HG02840 (cell line): ENCODE measurements around the gene HAUS2.
A peak's percentile ranks its signal among the peaks of the same experiment; 100 is the strongest.
"Not testable (repeated sequence)": the region's sequence is repeated elsewhere in the genome, so short reads cannot be mapped to it uniquely, and the experiment has no call there.

ENCODE experiments used
- ATAC-seq: cut with Tn5 transposase; IDR thresholded peaks from one replicate; pipeline ENCODE4 v1.9.1; 2021; ENCODE audit warnings: mild to moderate bottlenecking, moderate library complexity, moderate number of reproducible peaks; ENCODE audit not compliant: unreplicated experiment, low FRiP score

The HAUS2 gene

GRCh38 chr15:42548249-42549031 lies at the start of gene HAUS2, which contains the start of gene LRRC57:
Gene HAUS2, plus strand, starts transcription at chr15:42548838. Its CDS starts 35 bp downstream, at chr15:42548873.
Gene LRRC57, minus strand, starts transcription at chr15:42548793. Its CDS starts 359 bp downstream, at chr15:42548434.
- ATAC-seq, result peak; percentile 75

DNA sequence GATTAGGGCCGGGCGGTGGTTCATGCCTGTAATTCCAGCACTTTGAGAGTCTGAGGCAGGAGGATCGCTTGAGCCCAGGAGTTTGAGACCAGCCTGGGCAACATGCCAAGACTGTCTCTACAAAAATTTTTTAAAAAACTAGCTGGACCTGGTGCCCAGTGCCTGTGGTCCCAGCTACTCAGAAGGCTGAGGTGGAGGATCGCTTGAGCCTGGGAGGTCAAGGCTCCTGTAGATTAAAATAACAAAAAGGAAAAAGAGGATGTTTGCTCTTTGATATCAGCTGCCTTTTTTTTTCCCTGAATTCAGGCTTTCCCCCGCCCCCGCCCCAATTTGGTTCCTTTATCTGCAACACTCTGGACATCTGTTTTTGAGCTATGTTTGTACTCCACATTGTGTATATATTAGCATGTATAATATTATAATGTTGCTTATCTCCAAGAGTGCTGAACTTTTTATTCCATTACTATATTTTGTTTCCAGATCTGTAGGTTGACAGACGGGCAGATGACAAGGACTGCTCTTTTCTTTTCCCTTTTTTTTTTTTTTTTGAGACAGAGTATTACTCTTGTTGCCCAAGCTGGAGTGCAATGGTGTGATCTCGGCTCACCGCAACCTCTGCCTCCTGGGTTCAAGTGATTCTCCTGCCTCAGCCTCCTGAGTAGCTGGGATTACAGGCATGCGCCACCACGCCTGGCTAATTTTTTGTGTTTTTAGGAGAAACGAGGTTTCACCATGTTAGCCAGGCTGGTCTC lies 48.6 kb upstream of the HAUS2 start:
- no peak for ATAC-seq

DNA sequence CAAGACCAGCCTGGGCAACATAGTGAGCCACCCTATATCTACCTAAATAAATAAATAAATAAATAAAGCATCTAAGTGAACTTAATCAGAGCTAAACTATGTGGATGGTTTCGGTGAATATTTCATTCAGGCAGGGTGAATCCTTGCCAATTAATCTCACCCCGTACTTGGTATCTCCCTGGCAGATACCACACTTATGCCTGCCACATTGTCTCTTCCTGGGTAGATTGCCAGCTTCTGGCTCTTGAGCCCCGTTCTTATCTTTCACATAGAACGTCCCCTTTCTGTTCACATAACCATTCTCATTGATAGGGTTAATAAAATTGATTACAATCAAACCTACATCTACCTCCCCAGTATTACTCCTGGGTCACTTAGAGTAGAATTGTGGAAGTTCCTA lies 46.2 kb upstream of the HAUS2 start:
- no peak for ATAC-seq

- ATAC-seq, result no peak
Measured at GRCh38 chr15:42503825-42504224, 44.8 kb upstream of the HAUS2 start.

DNA sequence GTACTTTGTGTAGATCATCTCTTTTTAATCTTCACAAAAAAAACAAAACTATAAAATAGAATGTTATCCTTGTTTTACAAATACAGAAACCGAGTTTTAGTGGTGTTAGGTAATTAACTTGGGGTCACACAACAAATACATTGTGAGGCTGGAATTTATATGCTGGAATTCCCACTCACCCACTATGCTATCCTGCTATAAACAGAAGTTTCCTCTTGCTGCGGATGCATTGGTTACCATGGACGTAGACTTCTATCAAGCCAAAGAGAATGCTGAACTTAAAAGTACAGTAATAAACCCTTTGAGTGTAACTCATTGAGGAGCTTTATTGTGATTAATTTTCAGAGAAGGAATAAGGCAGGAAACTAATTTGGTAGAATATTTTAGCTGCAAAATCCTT lies 44.0 kb upstream of the HAUS2 start:
- no peak for ATAC-seq

- no peak for ATAC-seq
Measured at GRCh38 chr15:42507514-42507913, 41.1 kb upstream of the HAUS2 start.

- no peak for ATAC-seq
Measured at GRCh38 chr15:42508263-42508690, 40.4 kb upstream of the HAUS2 start.

GRCh38 chr15:42510258-42511006 lies 38.2 kb upstream of the HAUS2 start:
- ATAC-seq, result no peak

- ATAC-seq, result no peak
Measured at GRCh38 chr15:42511007-42511391, 37.6 kb upstream of the HAUS2 start.

DNA sequence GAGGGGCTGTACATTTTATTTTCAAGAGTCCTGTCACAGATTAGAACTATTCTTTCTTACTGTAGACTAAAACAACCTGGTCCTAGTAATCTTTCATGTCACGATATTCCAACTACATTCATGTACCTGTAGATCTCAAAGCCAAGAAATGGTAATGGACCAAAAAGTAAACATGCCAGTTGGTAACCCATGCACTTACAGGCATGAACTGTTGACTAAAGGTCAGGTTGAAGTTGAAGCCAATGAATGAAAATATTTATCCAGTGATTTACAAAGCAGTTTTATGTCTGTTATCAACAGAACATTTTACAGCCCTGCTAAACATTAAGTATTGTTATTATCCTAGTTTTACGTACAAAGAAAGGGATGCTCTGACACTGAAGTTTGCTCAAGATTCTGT lies 25.3 kb upstream of the HAUS2 start:
- ATAC-seq, result no peak

GRCh38 chr15:42528970-42529369 lies 19.7 kb upstream of the HAUS2 start:
- no peak for ATAC-seq

GRCh38 chr15:42533246-42533645 lies 15.4 kb upstream of the HAUS2 start:
- no peak for ATAC-seq

GRCh38 chr15:42544853-42545629 lies 3.6 kb upstream of the HAUS2 start:
- ATAC-seq, result no peak

- no peak for ATAC-seq
Measured at GRCh38 chr15:42547918-42548248, 755 bp upstream of the HAUS2 start.

- peak; percentile 18 for ATAC-seq
Measured at GRCh38 chr15:42549032-42549491, 424 bp downstream of the HAUS2 start.

GRCh38 chr15:42549741-42550392 lies 1.2 kb downstream of the HAUS2 start:
- ATAC-seq, result no peak

DNA sequence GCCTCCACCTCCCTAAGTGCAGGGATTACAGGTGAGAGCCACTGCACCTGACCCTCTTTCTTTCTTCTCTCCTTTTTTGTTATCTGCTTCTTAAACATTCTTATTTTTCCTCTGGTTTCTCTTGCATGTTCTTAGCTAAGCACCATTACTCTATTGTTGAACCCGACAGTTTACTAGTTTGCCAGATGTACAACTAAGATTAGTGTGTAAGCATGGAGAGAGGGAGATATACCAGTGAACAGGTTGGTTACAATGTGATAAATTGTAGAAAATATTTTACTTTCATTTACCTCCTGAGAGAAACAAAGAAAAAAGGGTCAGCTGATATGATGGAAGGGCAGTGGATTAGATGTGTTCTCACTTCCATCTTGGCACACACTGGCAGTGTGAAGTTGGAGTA lies 4.9 kb downstream of the HAUS2 start:
- ATAC-seq, result no peak

DNA sequence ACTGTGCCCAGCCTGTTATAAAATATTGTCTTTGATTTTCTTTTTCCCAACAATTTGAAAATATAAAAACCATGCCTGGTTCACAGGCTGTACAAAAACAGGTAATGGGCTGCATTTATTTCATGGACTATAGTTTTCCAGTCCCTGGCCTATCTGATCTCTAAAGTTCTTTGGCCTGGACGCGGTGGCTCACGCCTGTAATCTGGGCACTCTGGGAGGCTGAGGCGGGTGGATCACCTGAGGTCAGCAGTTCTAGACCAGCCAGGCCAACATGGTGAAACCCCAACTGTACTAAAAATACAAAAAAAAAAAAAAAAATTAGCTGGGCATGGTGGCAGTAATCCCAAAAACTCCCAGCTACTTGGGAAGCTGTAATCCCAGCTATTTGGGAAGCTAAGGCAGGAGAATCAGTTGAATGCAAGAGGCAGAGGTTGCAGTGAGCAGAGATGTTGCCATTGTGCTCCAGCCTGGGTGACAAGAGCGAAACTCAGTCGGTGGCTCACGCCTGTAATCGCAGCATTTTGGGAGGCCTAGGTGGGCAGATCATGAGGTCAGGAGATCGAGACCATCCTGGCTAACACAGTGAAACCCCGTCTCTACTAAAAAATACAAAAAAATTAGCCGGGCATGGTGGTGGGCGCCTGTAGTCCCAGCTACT lies 8.0 kb downstream of the HAUS2 start:
- not testable (repeated sequence) for ATAC-seq

DNA sequence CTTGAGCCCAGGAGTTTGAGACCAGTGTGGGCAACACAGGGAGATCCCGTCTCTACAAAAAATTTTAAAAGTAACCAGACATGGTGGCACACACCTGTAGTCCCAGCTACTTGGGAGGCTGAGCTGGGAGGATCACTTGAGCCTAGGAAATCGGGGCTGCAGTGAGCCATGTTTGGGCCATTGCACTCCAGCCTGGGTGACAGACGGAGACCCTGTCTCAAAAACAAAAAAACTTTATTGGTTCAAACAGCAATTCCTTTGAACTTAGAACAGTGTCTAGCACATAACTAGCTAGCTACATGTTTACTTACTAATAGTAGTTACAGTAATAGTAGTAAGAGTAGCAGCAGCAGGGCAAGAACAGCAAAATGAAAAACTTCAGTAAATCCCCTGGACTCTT lies 10.1 kb downstream of the HAUS2 start:
- no peak for ATAC-seq
